CD4-positive, alpha-beta T cell treated with Interleukin-10 for 1 hour (primary cell): ENCODE data around the gene USP13.

Experiments used
- DNase-seq: peaks from one replicate; pipeline ENCODE4 v3.0.0-alpha.2; 2020

The USP13 gene

DNA sequence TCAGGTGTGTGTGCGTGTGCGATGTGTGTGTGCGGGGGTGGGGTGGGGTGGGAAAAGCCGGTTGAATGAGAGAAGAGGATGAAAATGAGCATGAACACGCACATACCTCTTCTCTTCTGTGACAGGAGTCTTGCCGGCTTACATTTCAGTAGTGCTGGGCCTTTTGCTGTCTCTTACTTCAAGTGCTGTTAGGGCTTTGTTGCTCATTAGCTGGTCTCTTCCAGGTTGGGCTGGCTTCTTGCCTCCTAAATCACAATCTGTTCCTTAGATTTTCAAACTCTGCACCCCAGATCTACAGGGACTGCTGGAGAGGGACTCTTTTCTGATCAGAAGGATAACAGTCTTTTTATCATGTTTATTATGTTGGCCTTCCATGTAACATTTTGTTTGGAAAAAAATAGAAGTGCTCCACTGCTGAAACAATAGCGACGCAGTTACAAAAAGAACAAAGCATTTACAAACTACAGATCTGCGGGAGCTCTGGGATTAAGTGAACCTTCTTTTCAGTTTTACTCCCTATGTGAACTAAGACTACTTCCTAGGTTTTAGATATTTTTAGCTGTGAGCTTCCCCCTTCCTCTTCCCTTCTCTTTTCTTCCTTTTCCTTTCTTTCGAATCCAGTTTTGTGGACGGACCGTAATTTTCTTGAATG is 48.5 kb downstream of the USP13 start:
- DNase-seq: no peak

DNA sequence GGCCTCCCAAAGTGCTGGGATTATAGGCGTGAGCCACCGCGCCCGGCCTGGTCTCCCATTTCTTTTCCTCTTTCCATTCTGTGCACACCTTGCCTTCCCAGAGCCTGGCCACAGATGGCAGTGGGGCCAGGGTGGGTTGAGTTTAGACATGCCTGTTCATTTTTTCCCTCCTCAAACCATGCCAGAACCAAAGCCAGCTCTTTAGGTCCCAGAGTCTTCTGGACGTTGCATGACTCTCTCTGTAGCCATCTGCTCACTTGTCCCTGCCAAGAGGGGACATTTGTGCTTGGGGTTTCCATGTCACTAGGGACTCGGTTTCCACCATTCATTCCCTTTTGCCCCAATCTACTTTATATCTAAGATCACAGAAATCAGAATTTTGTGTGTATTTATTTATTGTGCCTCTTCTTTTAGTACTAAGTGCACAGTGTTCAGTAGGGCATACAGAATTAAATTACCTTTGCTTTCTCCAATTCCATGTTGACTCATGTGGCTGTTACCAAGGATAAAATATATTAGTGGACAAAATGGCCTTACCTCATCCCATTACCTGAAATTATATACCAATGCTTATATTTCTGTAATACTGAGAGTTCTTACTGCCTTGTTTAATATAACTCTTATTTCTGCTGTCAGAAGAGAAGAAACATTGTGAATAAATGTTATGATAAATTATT is 49.6 kb downstream of the USP13 start:
- no peak for DNase-seq

DNA sequence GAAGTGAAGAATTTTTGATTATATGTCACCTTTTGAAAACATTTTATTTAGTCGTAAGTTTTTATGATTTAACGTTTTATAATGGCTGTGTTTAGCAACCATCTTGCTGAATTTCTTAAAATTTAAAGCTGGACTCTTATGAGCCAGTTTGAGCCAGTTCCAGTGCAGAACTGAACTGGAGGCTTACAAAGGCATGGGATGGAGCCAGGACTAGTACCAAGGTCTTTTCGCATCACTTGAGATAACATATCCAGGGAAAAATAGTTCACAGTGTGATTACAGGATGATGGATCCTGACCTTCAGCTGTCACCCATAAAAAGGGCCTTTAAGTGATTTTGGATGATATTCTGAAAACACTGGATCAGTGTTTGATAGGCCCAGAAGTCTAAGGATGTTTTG is 51.0 kb downstream of the USP13 start:
- DNase-seq: no peak

DNA sequence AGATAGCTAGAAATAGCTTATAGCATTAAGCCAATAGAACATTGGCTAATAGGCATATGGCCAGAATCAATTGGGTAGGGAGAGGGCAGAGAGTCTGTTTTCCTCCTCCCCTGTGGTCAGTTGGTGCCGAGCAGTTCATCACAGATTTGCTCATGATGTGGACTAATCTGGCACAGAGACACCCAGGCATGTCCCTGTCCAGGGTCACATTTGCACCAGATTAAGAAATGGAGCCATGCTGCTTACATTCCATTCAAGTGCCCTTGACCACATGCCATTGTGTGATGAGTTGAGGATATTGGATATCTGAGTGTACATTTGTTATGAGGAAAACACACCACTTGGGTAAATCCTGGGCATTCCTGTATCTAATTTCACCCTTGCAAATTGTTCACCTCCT is 53.4 kb downstream of the USP13 start:
- DNase-seq: no peak

DNA sequence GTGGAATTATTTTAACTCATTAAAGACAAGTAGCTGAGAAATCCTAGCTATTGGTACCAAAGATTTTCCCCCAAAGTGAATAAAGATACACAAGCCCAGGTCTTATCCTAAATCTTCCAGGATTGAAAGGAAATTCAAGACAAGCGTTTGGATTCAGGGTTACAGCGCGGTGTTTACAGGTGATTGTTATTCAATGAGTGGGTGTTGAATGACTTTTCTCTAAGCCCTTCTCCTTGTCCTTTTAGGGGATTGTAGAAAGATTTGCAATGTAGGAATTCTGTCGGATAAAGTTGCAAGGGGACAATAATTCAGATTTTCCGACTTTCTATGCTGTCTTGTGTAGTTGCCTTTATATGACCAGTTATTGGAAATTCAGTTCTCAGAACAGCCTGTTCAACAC is 57.2 kb downstream of the USP13 start:
- DNase-seq: no peak

DNA sequence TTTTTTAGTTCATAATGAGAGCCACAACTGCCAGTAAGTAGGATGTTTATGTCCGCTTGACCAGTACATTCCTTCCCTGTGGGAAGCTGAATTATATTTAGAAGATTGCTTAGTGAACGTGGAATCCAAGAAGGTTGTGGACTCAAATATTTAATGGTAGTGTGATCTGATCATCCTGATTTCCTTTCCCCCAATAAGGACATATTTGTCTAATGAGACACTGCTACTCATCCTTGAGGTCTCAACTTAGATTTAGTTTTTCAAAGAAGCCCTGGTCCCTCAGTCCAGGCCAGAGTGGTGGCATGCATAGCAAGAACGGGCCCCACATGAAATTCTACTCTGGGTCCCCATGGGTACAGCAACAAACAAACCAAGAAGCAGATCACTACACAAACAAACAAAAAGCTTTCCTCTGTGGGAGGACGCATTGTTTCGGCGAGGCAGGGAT is 60.8 kb downstream of the USP13 start:
- DNase-seq: no peak

DNA sequence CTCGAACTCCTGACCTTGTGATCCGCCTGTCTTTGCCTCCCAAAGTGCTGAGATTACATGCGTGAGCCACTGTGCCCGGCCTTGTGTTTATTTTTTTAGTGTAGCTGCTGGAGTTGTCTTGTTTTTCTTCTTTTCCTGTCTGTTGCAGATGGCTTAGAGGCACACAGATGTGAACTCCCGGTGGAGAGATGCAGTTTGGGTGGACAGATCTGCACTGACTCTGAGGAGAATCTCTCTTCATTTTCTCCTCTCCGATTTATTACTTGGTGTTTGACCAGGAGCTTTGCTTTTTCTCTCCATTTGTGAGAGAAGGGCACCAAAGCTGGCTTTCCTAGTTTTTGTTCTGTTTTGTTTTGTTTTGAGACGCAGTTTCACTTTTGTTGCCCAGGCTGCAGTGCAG is 62.7 kb downstream of the USP13 start:
- no peak for DNase-seq

DNA sequence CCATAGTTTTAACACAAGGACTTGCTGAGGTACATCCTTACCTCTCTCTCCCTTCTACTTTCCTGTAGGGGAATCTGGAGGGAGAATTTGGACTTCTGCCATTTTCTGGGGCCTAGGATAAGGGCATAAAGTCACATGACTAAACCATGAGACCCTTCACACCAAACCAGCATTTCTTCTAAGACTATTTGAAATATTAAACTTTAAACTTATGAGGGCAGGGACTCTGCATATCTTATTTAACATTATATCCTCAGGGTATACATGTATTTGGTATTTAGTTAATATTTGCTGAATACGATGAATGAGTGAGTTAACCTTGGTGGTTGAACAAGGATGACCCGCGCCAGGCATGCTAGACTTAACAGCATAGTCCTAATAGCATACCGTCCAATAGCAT is 63.4 kb downstream of the USP13 start:
- no peak for DNase-seq

DNA sequence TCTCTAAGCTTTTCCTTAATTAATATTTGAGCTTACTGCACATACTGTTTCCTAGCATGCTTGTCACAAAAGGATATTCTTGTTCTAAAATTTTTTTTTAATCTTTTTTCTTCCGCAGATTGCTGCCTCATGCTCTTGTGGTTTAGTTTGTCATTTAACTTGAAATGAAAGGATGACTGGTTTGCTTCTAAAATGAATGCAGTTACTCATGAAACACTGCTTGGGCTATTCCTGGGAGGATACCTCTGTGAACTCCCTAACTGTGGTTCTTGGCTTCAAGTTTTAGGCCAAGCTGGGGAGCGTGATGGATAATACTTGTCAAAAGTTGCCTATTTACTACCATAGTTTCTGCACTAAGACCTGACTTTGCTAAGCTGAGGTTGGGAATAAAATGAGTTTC is 64.0 kb downstream of the USP13 start:
- no peak for DNase-seq

DNA sequence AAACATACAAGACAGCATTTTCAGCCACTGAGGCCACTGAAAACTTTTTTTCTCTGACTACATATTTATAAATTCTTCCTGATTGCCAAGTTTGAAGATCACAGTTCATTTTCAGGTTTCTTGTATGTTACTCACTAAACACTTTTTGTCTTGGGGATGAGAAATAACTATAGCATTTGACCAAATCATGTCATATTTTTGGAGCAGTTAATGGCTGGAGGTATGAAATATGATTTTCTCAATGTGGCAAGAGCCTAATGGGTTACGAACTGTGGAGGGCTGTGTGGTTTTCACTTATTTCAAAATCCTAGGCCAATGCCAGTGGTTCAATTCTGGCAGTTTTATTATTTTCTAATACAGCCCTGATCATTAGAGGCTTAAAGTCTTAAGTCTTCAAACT is 64.4 kb downstream of the USP13 start:
- no peak for DNase-seq

DNA sequence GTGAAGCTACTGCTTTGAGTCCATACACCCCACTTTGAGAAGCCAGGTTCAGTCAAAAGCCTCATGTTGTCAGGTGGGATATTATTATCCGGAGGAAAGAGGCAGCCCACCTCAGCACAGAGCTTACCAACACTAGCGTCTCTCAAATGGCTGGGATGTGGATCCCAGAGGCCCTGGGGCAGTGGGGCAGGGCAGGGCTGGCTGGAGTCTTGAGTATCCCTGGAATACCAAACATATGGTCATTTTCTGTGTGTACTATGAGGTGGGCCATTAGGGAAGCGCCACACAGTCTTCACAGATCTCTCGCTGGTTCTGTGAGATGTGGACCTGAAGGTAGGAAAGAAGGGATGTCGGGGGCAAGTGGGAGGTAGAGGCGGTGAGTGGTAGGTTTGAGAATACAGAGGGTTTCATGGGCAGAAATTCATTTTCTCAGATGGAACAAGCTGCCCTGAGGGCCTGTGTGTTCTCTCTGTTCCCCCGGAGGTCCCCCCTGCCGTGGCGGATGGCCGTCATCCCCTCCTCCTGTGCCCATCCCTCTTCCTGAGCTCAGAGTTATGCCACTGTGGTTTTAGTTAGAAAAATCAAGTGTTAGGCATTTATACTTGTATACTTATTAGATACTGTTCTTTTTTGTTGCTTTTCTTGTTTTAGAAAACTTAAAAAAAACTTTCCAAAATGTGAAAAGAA is 66.4 kb downstream of the USP13 start:
- DNase-seq: no peak

DNA sequence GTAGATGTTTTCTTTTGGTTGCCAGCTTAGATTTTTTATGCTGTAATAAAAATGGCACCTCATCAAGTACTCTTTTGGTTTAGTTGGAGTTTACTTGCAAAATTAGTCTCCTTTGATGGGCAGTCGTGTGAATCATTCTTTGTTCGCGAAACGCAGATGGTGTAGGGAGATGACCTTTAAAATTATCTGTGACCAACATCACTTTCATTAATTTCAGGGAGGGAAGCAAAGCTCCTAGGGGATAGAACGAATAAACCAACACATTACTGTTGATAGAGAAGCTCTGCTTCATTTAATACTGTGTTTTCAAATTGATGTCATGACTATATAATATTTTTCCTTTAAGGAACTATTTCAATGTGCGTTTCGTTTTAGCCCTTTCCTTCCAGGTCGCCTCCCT is 67.4 kb downstream of the USP13 start:
- DNase-seq: no peak

DNA sequence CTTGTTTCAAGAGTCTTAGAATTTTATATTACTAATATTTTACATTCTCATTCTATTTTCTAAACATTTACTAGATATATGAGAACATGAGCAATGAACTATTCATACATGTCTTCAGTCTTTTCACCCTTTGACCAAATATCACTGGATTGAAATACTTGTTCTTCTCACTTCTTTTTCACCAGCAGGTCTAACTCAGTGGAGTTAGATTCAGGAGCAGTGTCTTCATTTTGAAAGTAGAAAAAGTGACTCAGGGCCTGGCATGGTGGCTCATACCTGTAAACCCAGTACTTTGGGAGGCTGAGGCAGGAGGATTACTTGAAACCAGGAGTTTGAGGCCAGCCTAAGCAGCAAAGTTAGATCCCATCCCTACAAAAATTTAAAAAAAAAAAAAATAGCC is 70.8 kb downstream of the USP13 start:
- no peak for DNase-seq

DNA sequence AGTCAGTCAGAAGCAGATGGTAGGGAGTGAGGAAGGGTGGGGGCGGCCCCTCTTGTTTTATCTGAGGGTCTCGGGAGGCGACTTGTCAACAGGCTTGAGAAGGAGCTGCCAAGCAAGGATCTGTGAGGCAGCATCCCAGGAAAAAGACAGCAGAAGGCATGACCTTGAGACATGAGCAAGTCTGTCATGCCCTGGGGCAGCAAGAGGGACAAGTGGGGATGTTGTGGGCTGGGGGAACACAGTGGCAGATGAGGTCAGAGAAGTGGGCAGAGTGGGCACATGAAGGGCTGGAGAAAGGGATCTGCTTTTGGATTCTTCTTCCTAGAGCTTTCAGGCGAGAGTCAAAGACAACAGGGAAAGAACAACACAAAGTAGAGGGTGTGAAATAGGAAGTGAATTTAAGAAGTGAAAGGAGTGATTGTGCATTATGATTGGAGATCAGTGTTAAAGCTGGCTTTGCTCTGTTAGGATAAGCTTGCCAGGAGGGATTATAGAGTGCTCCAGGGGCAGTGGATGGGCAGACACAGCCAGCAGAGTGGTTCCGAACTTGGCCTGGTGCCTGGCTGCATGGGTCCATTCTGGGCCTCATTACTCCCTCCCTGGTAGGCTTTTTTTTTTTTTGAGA is 73.3 kb downstream of the USP13 start:
- no peak for DNase-seq

DNA sequence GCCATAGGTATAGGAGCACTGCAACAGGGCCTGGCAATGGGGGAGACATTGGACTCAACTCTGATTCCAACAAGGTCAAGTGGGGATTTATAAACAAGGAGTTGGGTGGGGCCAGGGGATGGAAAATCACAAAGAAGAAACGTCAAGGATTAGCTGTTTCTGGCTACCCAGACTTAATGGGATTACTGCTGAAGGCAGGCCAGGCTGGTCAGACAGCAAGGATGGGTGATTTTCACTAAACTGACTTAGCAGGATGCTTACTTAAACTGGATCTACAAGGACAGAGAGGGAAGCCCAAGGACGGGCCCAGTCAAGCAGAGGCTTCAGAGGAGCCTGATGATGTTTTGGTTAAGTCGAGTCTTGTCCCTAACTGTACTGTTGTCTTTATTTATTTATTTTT is 76.2 kb downstream of the USP13 start:
- DNase-seq: no peak

DNA sequence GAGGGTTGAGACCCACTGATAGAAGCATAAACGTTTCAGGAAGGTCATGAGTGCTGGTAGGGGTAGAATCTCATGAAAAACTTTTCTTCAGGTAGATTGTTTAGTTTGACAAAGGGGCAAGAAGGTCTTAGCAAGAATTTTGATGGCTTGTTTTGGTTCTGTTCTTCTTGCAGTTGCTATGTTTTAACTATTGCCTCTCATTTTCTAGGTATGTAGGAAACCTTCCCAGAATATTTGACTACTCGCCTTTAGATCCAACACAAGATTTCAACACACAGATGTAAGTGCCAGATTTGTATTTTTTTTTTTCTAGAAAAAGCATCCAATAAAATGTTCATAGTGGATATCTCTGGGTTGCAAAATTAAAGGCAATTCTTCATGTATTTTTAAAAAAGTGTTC is 77.1 kb downstream of the USP13 start:
- DNase-seq: no peak

DNA sequence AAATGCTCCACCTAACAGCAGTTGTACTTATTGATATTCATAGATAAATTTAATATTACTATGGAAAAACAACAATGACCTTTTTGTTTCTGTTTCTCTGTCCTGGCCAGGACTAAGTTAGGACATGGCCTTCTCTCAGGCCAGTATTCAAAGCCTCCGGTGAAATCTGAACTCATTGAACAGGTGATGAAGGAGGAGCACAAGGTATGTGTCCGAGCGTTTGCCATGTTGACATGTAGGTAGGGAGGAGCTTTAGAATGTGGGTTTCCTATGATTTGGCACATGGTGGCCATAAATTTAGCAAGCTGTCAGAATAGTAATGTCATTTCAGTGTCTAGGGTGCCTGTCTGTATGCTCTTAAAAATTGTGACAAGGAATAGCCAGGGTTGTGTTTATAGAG is 77.7 kb downstream of the USP13 start:
- no peak for DNase-seq

DNA sequence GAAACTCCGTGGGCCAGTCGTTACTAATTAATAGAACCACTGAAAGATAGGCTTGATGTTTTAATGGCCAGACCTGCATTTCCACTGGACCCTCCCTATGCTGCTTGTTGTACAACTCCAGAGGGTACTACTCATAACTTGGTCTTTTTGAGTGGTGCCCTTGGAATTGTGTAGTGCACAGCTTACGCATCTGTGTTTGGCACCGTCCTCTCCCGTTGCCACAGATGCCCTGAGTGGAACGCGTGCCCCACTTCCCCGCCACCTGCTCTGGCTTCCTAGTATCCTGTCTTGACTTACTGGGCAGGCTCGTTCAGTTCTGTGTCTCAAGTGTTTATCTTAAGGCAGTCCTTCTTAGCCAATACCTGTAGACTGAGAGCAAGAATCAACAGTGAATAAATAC is 78.7 kb downstream of the USP13 start:
- no peak for DNase-seq

DNA sequence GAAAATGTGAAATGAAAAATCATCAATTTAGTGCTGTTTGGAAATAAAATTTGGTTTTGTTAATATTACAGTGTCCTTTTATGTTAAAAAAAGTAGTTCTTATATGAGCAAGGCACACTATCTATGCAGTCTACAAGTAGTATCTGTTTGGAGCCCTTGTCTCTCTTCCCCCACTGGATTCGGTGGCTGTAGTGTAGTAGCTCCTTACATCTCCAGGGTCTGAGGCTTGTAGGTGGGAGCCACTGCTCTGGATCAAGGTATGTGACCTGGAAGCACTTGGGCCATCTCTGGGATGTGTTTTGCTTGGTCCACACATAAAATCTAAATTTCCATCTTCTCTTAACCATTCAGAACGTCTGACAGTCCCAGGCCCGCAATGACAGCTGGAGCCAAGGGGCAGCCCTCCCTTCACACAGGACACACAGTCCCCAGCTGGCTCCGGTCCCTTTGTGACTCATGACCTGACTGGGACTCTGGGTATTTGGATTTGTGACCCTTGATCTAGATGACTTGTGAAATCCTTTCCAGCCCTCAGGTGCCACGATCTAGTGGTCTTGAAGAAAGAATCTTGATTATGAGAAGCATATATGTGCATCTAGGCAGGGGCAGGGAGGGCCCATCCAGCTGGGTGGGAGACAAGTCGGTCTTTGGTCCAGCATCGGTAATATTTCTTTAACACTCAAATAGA is 80.0 kb downstream of the USP13 start:
- no peak for DNase-seq

DNA sequence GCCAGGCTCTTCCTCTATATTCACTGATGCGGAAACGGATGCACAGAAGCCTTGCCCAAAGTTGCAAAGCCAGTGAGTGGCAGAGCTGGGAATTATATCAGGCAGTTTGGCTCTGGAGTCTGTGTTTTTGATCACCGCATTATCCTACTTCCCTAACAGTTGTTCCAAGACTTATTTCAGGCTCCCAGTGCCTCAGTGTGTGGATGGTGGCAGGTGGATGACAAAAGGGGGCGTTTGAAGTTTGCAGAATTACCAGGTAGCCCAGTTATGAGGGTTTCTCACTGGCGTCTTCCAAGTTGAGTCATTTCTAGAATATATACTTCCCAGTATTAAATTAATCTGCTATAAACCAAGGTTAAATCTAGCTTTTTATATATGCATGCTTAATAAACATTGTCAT is 81.0 kb downstream of the USP13 start:
- DNase-seq: no peak

DNA sequence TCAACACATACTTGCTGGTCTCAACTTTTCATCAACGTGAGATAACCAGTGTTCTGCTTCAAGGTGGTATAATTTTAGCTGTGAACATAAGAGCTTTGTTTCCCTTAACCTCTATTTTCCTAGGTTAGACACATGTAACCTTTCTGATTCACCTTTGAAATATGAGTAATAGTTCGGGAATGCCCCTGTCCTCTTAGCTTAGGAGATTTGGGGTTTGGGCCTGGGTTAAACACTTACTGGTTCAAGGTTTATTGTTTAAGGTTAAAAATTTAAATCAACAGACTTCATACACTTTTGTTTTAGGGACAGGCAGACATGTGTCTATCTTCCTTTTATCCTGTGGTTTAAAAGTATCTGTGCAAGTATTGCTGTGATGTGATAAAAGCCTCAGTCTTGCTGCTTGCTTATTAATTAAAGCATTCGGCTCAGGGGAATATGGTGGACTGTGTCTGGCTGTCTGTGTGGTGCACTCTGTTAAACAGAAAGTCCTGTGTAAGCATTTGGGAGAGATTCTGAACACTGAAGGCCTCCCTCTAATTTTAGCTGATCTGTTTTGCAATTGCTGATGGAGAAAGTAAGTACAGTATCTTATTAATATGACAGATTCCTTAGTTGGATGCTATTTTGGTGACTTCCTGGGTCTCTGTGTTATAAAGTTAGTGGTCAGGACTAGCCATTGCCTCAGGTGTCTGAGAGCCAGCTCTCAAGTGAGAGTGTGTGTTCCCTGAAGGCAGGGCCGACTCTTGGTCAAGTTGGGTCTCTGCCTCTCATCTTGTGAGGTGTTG is 81.8 kb downstream of the USP13 start:
- no peak for DNase-seq

DNA sequence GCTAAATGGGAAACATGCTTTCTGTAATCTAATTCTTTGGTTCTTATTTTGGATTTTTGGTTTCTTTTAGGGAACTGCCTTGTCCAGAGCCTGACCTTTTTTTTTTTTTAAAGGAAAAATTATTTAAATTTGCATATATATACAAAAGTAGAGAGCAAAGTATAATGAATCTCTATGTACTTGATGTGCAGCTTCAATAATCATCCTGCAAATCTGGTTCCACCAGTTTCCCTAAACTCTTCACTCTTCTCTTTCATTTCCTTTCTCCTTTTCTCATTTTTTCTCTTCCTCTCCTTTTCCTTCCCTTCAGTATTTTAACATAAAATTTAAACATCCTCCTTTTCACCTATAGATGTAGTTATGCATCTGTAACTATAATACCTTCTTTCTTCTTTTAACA is 82.5 kb downstream of the USP13 start:
- DNase-seq: no peak

DNA sequence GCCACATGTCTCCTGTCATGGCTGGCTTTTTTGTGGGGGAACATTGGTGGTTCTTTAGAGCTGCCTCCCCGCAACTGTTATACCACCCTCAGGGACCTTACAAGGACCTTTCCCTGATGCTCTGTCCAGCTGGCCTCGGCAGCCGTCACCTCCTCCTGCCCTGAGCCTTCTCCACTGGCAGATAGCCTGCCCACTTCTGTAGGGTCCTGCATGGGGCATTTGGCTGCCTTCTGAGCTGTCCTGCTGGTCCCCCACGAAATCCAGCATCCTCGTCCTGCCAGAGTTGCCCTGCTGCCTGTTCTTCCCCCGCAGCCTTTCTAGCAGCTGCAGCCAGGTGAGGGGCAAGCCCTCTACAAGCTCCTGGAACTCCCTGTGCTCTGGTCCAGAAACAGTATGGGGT is 86.2 kb downstream of the USP13 start:
- no peak for DNase-seq
